Right cardiac atrium (tissue), 5 donors: ENCODE measurements around the gene UBE2R2. TPM values are rescaled to one million over a fixed set of nuclear protein-coding genes. Genes with fewer than 3 reads are reported as not detected.
"Not testable (repeated sequence)": the region's sequence is repeated elsewhere in the genome, so short reads cannot be mapped to it uniquely, and the experiment has no call there.

ENCODE experiments used
- ATAC-seq, 2 donors: fragments of 200-7000 bp; cut with Tn5 transposase; one replicate each; pipeline versions ENCODE4 v1.8.0 to v1.9.1; 2020; ENCODE audit warnings: moderate library complexity in 2 of 2, mild to moderate bottlenecking in 1 of 2
- DNase-seq, 3 donors: peaks; one replicate each; pipeline ENCODE4 v3.0.0-alpha.2; 2020
- H3K27ac ChIP-seq: one replicate; pipeline ENCODE4 v1.5.1; 2013; ENCODE audit warnings: mild to moderate bottlenecking, low read length, control low read depth, moderate library complexity
- H3K27me3 ChIP-seq: one replicate; pipeline ENCODE4 v1.6.1; 2013; ENCODE audit not compliant: control insufficient read depth, insufficient read depth
- H3K4me1 ChIP-seq: one replicate; pipeline ENCODE4 v1.6.1; 2013; ENCODE audit warnings: low read length; ENCODE audit not compliant: control insufficient read depth, insufficient read depth
- H3K4me3 ChIP-seq: one replicate; pipeline ENCODE4 v1.5.1; 2013; ENCODE audit warnings: low read length, control low read depth
- H3K9me3 ChIP-seq: one replicate; pipeline ENCODE4 v1.6.1; 2013; ENCODE audit warnings: low read length; ENCODE audit not compliant: control insufficient read depth
- WGBS: extraction: QIAGEN DNeasy Blood & Tissue Kit; methylation state at CpG from one replicate; pipeline ENCODE4 v1.1.7; 2013; 5-methylcytosine and 5-hydroxymethylcytosine counted together
- intact Hi-C, 4 donors: fragments of 100-400 bp; cut with DNase I; formaldehyde crosslinking; loops; one replicate each; pipeline versions ENCODE4 v1.11.0 to v1.14.0; 2022 to 2023
- polyA plus RNA-seq: library from polyadenylated mRNA; stranded (reverse); fragments of 200-250 nt; gene quantifications from one replicate; pipeline ENCODE4 v1.2.3, GENCODE V29; 2013
- total RNA-seq, 4 donors: library from RNA; stranded (reverse); fragmentation: NEBNext Ultra II Directional; extraction: Animal tissue kit (Norgen Biotek cat#: 25700); gene quantifications; one replicate each; pipeline ENCODE4 v1.2.1, GENCODE V29; 2021
- donor health status: healthy with polysubstance abuse.
- donor health status: DM: no; HTN: yes; CAD: no.
- donor health status: DM: no; HTN: no; CAD: no.
- donor health status: DM: no; HTN: yes; CAD: no; lungs with severe emphysema.
- donor health status: DM: yes; HTN: yes; CAD: no.

Gene UBE2R2
- total and polyA plus RNA-seq, 5 donors: 23.9 to 43.8 (median 37.0) TPM

DNA sequence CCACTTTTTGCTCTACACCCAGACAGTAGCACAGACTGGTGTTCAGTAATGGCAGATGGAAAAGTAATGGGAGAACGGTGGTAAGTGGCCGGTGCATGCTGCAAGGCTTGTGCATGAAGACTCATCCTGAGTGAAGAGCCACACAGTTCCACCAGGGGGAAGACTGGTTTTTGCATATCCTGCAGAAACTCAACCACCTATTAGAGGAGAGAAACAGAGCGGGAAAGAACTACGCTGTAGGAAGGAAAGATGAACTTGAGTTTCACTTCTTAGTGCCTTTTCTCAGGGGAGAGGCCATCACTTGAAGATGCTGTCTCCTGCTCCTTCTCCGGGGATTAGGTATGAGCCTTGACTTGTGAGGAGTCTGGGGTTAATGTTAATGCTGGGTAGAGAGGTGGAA, 31.0 kb upstream of the UBE2R2 start:
- H3K27me3 ChIP-seq: no peaks in the 10 kb centered on the region
- no peak overlapping the region for H3K4me3 ChIP-seq
- intact Hi-C loops: no loop called here
- no peak overlapping the region for H3K27ac ChIP-seq
- H3K4me1 ChIP-seq: peaks cover 5% of the 10 kb centered on the region
- no peaks in the 10 kb centered on the region for H3K9me3 ChIP-seq
- DNase-seq: no peak
- ATAC-seq: no peak
- 83% methylated on average over 5 of the region's 5 CpGs for WGBS

DNA sequence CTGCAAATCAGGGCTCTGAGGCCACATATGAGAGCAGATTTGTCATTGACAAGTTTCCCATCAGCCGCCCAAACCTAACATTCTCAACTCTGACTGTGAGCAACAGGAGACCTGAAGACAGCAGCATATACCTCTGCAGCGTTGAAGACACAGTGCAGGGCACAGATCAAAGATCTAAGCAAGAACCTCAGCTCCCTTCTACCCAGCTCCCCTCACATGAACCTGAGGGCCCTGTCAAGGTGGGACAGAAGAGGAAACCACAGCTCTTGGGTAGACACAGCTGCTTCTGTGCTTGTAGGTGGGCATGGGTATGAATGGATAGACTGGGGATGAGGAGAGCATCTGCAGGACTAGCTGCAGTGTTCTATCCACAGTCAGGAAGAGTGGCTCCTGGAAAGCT, 30.3 kb upstream of the UBE2R2 start:
- Histone ChIP-seq H3K27me3 (no peaks in the 10 kb centered on the region), H3K4me1 (peaks cover 5% of the 10 kb centered on the region), H3K9me3 (no peaks in the 10 kb centered on the region), H3K27ac (no peak overlapping the region), H3K4me3 (no peak overlapping the region)
- WGBS: 89% methylated on average over 2 of the region's 2 CpGs
- intact Hi-C loops: no loop called here
- no peak for ATAC-seq
- DNase-seq: no peak

DNA sequence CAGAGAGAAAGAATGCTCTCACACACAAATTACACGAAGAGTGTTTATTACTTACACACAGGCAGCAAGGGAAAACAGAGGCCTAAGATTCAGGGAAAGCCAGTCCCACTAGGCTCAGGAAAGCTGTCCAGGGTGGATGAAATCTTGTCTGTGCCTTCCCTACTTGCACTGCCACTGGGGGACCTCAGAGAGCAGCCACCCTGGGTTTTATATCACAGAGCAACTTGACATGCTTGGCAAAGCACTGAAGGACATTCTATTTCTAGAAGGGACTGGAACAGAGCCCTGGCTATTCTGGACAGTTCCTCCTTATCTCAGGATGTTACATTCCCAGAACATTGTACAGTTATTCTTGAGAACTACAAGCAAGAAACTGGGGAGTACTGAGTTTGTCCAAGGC, 29.1 kb upstream of the UBE2R2 start:
- intact Hi-C loops: no loop called here
- peak; percentile 82 to 86 for ATAC-seq
- H3K4me3 ChIP-seq: no peak overlapping the region
- peak in 1 of 3 donors; percentile 56 for DNase-seq
- H3K27me3 ChIP-seq: no peaks in the 10 kb centered on the region
- H3K9me3 ChIP-seq: no peaks in the 10 kb centered on the region
- peak overlapping the region; percentile 36 for H3K27ac ChIP-seq
- peaks cover 5% of the 10 kb centered on the region for H3K4me1 ChIP-seq
- WGBS: 47% methylated on average over 1 of the region's 1 CpG

DNA sequence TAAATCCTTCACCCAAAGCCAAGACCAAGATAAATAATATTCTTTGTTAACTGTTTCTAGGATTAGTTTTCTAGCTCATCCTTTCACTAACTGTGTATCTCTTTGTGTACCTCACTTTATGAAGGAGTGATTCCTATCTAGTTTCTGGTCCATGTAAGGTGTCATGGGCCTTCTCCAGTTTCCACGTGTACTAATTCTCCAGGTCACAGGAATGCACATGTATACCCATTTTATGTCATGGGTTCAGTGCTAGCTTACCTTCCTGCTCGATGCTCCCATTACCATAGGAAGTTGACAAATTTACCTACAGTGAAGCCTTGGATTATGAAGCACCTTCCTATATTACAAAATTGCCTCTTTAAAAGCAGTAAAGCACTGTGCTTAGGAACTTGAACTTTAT, 27.5 kb upstream of the UBE2R2 start:
- H3K27ac ChIP-seq, intact Hi-C loops: not testable (repeated sequence)
- 79% methylated on average over 2 of the region's 2 CpGs for WGBS

DNA sequence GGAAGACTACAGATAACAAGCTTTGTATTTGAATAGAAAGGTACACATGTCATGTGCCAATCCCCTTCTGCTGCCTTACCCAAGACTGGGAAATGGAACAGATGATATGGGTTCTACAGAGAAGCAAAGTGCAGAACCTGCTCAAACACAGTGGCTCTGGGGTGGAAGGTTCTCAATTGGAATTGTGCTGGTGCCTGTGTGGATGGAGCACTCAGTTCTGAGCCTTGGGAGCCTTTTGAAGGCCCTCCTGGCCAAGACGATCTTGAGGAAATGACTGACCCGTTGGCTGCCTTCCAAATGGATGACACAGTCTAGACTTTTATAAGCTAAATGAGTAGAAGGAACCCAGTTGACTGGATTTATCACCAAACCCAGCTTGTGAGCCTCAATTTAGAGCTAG, 25.8 kb upstream of the UBE2R2 start:
- H3K27me3 ChIP-seq: no peaks in the 10 kb centered on the region
- ATAC-seq: no peak
- intact Hi-C loops: no loop called here
- H3K27ac ChIP-seq: no peak overlapping the region
- H3K4me1 ChIP-seq: peaks cover 5% of the 10 kb centered on the region
- DNase-seq: peak in 1 of 3 donors; percentile 22
- H3K4me3 ChIP-seq: no peak overlapping the region
- WGBS: 30% methylated on average over 2 of the region's 2 CpGs
- no peaks in the 10 kb centered on the region for H3K9me3 ChIP-seq

More for the DNA sequence above, 27.5 kb upstream of the UBE2R2 start:
- not testable (repeated sequence) for H3K4me1 ChIP-seq, H3K4me3 ChIP-seq, H3K9me3 ChIP-seq, ATAC-seq, DNase-seq, H3K27me3 ChIP-seq

DNA sequence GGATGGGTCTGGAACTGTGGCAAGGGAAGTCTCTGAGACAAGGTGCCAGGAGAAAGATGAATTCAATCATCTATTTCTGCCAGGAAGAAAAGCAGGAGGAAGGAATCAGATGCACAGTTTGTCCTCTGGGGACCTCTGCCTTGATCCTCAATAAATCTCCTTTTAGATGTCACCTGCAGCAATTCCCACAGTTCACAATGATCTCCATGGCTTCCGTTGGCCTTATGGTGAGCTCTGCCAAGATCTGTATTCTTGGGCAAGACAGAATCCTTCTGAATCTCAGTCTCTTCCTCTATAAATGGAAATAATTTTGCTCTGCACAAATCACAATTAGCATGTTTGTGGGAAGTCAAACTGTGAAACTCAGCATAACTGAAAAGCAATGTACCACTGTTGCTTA, 23.5 kb upstream of the UBE2R2 start:
- DNase-seq, H3K27me3 ChIP-seq, H3K4me3 ChIP-seq, ATAC-seq, H3K9me3 ChIP-seq, H3K4me1 ChIP-seq, intact Hi-C loops, H3K27ac ChIP-seq: not testable (repeated sequence)
- WGBS: 86% methylated on average over 1 of the region's 1 CpG

DNA sequence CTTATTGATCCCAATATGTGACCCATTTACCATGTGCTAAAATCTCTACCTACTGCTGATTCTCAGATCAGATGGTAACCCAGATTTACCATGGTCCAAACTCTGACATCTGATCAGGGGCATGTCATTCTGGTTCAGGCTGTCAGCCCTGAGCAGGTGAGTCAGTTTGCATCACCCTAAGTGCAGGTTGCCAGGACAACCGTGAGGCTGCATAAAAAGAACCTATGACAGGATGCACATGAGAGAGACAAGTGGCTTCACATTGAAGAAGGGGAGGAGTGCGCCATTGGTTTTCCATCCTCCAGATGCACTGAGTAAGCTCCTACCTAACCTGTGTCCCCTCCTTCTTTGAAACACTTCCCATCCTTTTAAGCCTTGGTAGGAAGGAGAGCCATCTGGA, 22.4 kb upstream of the UBE2R2 start:
- no peak for DNase-seq
- no peaks in the 10 kb centered on the region for H3K27me3 ChIP-seq
- no peak for ATAC-seq
- H3K4me1 ChIP-seq: no peaks in the 10 kb centered on the region
- intact Hi-C loops: no loop called here
- no peak overlapping the region for H3K4me3 ChIP-seq
- H3K27ac ChIP-seq: no peak overlapping the region
- 90% methylated on average over 2 of the region's 2 CpGs for WGBS
- no peaks in the 10 kb centered on the region for H3K9me3 ChIP-seq

DNA sequence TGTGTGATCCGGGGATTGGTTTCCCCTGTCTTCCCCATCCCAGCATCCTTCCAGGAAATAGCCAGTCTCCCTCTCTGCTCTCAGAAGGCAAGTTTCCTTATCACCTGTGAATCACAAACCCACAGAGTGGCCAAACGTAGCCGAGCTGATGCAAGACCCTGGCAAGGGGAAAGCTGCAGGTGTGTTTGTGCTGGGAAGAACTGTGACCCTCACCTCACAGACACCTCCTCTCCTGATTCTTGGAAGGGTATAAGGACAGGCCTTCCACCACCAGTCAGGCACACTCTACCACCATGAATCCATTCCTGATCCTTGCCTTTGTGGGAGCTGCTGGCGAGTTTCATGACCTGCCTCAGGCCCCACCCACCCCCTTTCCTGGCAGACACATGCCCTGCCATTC, 21.7 kb upstream of the UBE2R2 start, which contains the start of gene PRSS3:
Gene PRSS3 (plus strand): TSS at position 281 of the 400 bp plus-strand sequence. CDS start 13 bp downstream, at position 294.
- no peaks in the 10 kb centered on the region for H3K27me3 ChIP-seq
- no peaks in the 10 kb centered on the region for H3K9me3 ChIP-seq
- no peak for DNase-seq
- H3K4me3 ChIP-seq: no peak within 1 kb of the TSS
- peak in 1 of 2 donors; percentile 29 for ATAC-seq
- intact Hi-C loops: no loop called here
- no peaks in the 10 kb centered on the region for H3K4me1 ChIP-seq
- WGBS: 71% methylated on average over 4 of the region's 4 CpGs
- H3K27ac ChIP-seq: no peak within 1 kb of the TSS

DNA sequence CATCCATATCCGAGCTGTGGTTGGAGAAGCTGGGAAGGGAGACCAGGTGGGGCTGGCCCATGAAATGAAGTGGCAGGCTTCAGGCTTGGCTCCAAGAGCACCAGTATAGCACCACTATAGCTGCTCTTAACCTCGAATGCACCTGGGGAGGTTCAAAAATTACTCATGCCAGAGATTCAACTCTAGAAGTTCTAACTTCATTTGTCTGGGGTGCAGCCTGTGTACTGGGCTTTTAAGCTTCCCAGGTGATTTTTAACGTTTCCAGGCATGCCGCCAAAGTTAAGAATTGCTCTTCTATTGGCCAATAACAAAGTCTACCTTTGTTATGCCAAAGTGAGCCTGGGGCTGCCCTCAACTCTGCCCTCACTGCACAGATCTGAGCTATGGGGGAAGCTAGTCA, 21.1 kb upstream of the UBE2R2 start:
- H3K4me1 ChIP-seq: no peaks in the 10 kb centered on the region
- ATAC-seq (no peak), DNase-seq (no peak)
- no peaks in the 10 kb centered on the region for H3K27me3 ChIP-seq
- WGBS: 60% methylated on average over 4 of the region's 4 CpGs
- H3K4me3 ChIP-seq: no peak overlapping the region
- H3K27ac ChIP-seq: no peak overlapping the region
- intact Hi-C loops: no loop called here
- H3K9me3 ChIP-seq: no peaks in the 10 kb centered on the region

DNA sequence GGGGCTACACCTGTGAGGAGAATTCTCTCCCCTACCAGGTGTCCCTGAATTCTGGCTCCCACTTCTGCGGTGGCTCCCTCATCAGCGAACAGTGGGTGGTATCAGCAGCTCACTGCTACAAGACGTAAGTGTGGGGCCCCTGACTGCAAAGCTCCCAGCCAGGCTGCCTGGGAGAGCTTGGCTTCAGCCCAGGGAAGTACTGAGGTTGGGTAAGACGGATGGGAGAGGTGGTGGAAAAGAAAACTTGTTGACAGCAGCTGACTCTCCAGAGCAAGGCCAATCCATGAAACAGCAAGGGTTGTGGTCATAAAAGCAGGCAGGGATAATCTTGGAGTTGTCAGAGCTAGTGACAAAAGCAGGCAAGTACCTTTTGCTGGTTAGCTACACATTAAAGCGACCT, 20.3 kb upstream of the UBE2R2 start:
- H3K27ac ChIP-seq, ATAC-seq, DNase-seq, H3K27me3 ChIP-seq, H3K9me3 ChIP-seq, H3K4me1 ChIP-seq, intact Hi-C loops, H3K4me3 ChIP-seq: not testable (repeated sequence)
- WGBS: 53% methylated on average over 5 of the region's 5 CpGs

DNA sequence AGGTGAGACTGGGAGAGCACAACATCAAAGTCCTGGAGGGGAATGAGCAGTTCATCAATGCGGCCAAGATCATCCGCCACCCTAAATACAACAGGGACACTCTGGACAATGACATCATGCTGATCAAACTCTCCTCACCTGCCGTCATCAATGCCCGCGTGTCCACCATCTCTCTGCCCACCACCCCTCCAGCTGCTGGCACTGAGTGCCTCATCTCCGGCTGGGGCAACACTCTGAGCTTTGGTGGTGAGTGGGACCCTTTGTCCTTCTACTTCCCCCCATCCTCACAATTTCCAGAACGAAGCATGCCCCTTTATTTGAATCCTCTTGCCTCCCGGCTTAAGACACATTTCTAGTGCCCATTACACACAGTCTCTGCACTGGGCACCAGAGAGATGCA, 19.1 kb upstream of the UBE2R2 start:
- ATAC-seq: no peak
- DNase-seq: no peak
- 95% methylated on average over 8 of the region's 8 CpGs for WGBS
- Histone ChIP-seq H3K4me1 (no peaks in the 10 kb centered on the region), H3K27me3 (no peaks in the 10 kb centered on the region), H3K9me3 (no peaks in the 10 kb centered on the region), H3K27ac (no peak overlapping the region), H3K4me3 (no peak overlapping the region)
- intact Hi-C loops: no loop called here

DNA sequence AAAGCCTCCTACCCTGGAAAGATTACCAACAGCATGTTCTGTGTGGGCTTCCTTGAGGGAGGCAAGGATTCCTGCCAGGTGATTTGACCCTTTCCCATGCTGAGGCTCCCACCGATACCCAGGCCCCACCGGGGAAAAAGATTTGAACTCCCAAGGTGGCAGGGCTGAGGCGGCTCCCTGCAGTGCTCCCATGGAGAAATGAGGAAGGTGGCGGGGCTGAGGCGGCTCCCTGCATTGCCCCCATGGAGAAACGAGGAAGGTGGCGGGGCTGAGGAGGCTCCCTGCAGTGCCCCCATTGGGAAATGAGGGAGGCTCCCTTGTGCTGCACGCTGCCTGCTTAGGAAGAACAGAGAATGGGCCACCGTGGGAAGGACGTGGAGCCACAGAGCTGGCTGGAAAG, 18.4 kb upstream of the UBE2R2 start:
- WGBS: 77% methylated on average over 10 of the region's 10 CpGs
- no peak for ATAC-seq
- intact Hi-C loops: no loop called here
- DNase-seq: no peak
- Histone ChIP-seq H3K4me1 (no peaks in the 10 kb centered on the region), H3K9me3 (no peaks in the 10 kb centered on the region), H3K27ac (no peak overlapping the region), H3K27me3 (no peaks in the 10 kb centered on the region), H3K4me3 (no peak overlapping the region)
